ENCODE measurements around the gene COL9A2.

The COL9A2 gene

DNA sequence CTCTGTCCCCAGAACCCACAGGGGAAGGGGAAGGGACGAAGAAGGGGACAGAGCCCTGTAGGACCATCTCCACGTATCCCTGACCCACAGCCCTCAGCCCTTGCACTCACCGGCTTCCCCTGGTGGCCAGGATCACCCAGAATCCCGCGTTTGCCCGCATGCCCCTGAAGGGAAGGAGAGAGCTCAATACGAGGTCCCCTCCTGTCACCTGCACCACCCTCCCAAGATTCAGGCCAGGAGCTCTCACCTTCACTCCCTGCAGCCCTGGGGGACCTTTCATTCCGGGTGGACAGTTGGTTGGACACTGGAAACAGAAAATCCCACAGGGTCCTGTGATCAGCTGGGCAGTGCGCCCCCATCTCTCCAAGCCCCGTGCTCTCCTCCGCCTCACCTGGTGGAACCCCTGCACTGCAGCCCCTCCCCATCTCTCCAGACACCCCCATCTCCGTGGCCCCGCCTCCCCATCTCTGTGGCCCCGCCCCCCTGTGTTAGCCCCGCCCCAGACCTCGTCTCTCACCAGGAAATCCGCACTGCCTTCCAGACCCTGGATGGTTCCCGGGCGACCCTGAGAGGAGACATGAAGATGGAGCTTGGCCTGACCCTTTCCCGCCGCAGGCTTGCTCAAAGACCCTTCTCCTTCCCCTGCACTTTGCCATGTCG lies 6.0 kb downstream of the COL9A2 start:
- H3K4me1 ChIP-seq (ENCODE audit: control insufficient read depth, insufficient read depth, low read length, poor library complexity, severe bottlenecking), result peaks cover 16% of the 10 kb centered on the region
- H3K9me3 ChIP-seq (ENCODE audit: control insufficient read depth, low read length), result no peaks in the 10 kb centered on the region
- peaks cover 4% of the 10 kb centered on the region for H3K36me3 ChIP-seq (ENCODE audit: control insufficient read depth, insufficient read depth, low read length)
- H3K4me3 ChIP-seq (ENCODE audit: extremely low read depth, insufficient read depth, low read length, poor library complexity, severe bottlenecking), result no peak overlapping the region
- WGBS, 2 experiments (ENCODE audit: insufficient coverage in 2 of 2), result 88 to 90% methylated on average over 14 to 15 of the region's 22 CpGs
- H3K27ac ChIP-seq (ENCODE audit: low read depth, low read length, severe bottlenecking), result no peak overlapping the region

- peaks cover 4% of the 10 kb centered on the region for H3K36me3 ChIP-seq (ENCODE audit: control insufficient read depth, insufficient read depth, low read length)
- H3K4me3 ChIP-seq (ENCODE audit: extremely low read depth, insufficient read depth, low read length, poor library complexity, severe bottlenecking), result no peak overlapping the region
- H3K9me3 ChIP-seq (ENCODE audit: control insufficient read depth, low read length), result no peaks in the 10 kb centered on the region
- H3K27ac ChIP-seq (ENCODE audit: low read depth, low read length, severe bottlenecking), result no peak overlapping the region
- H3K4me1 ChIP-seq (ENCODE audit: control insufficient read depth, insufficient read depth, low read length, poor library complexity, severe bottlenecking), result peaks cover 16% of the 10 kb centered on the region
- 88 to 92% methylated on average over 2 of the region's 2 CpGs for WGBS, 2 experiments (ENCODE audit: insufficient coverage in 2 of 2)
Measured at GRCh38 chr1:40310129-40310461, 7.0 kb downstream of the COL9A2 start.

GRCh38 chr1:40309374-40310128 lies 7.5 kb downstream of the COL9A2 start:
- Histone ChIP-seq H3K4me1 (ENCODE audit: control insufficient read depth, insufficient read depth, low read length, poor library complexity, severe bottlenecking) (peaks cover 11% of the 10 kb centered on the region), H3K36me3 (ENCODE audit: control insufficient read depth, insufficient read depth, low read length) (peaks cover 4% of the 10 kb centered on the region), H3K27ac (ENCODE audit: low read depth, low read length, severe bottlenecking) (no peak overlapping the region), H3K9me3 (ENCODE audit: control insufficient read depth, low read length) (no peaks in the 10 kb centered on the region), H3K4me3 (ENCODE audit: extremely low read depth, insufficient read depth, low read length, poor library complexity, severe bottlenecking) (no peak overlapping the region)
- 96 to 100% methylated on average over 5 to 6 of the region's 8 CpGs for WGBS, 2 experiments (ENCODE audit: insufficient coverage in 2 of 2)

DNA sequence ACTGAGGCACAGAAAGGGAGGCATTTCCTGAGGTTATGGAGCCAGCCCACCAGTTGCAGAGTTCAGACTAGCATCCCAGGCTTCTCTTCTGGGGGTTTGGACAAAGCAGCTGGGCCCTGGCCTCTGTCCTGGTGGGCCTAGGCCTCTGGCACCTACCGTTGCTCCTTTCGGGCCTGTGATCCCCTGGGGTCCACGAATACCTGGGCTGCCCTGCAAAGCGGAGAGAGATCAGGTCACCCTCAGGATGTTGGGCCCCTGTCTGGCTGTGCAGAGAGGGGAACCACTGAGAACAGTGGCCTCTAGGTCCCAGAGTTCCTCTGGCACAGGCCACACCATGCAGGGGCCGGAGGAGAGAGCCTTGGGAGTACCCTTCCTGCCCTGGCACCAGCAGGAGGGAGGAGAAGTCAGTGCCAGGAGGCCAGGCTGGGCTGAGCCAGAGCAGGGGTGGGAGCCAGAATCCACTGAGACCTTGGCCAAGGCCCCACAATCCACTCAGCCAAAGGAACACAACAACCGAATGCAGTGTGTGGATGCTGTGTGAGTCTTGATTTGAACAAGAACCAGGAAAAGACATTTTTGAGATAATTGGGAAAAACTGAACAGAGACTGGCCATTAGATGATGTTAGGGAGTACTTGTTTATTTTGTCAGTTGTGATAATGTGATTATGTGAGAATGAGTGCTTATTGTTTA lies 8.9 kb downstream of the COL9A2 start:
- peaks cover 4% of the 10 kb centered on the region for H3K36me3 ChIP-seq (ENCODE audit: control insufficient read depth, insufficient read depth, low read length)
- H3K27ac ChIP-seq (ENCODE audit: low read depth, low read length, severe bottlenecking), result no peak overlapping the region
- 92% methylated on average over 5 of the region's 6 CpGs for WGBS, 2 experiments (ENCODE audit: insufficient coverage in 2 of 2)
- no peaks in the 10 kb centered on the region for H3K4me1 ChIP-seq (ENCODE audit: control insufficient read depth, insufficient read depth, low read length, poor library complexity, severe bottlenecking)
- H3K9me3 ChIP-seq (ENCODE audit: control insufficient read depth, low read length), result no peaks in the 10 kb centered on the region
- H3K4me3 ChIP-seq (ENCODE audit: extremely low read depth, insufficient read depth, low read length, poor library complexity, severe bottlenecking), result no peak overlapping the region

GRCh38 chr1:40307186-40307585 lies 9.9 kb downstream of the COL9A2 start:
- no peaks in the 10 kb centered on the region for H3K4me1 ChIP-seq (ENCODE audit: control insufficient read depth, insufficient read depth, low read length, poor library complexity, severe bottlenecking)
- peaks cover 4% of the 10 kb centered on the region for H3K36me3 ChIP-seq (ENCODE audit: control insufficient read depth, insufficient read depth, low read length)
- H3K4me3 ChIP-seq (ENCODE audit: extremely low read depth, insufficient read depth, low read length, poor library complexity, severe bottlenecking), result no peak overlapping the region
- H3K27ac ChIP-seq (ENCODE audit: low read depth, low read length, severe bottlenecking), result no peak overlapping the region
- WGBS, 2 experiments (ENCODE audit: insufficient coverage in 2 of 2), result 97% methylated on average over 4 to 5 of the region's 6 CpGs
- no peaks in the 10 kb centered on the region for H3K9me3 ChIP-seq (ENCODE audit: control insufficient read depth, low read length)

GRCh38 chr1:40306296-40306695 lies 10.8 kb downstream of the COL9A2 start:
- Histone ChIP-seq H3K4me1 (ENCODE audit: control insufficient read depth, insufficient read depth, low read length, poor library complexity, severe bottlenecking) (no peaks in the 10 kb centered on the region), H3K4me3 (ENCODE audit: extremely low read depth, insufficient read depth, low read length, poor library complexity, severe bottlenecking) (no peak overlapping the region), H3K27ac (ENCODE audit: low read depth, low read length, severe bottlenecking) (no peak overlapping the region), H3K9me3 (ENCODE audit: control insufficient read depth, low read length) (no peaks in the 10 kb centered on the region), H3K36me3 (ENCODE audit: control insufficient read depth, insufficient read depth, low read length) (peaks cover 5% of the 10 kb centered on the region)
- WGBS, 2 experiments (ENCODE audit: insufficient coverage in 2 of 2), result 95 to 100% methylated on average over 2 to 3 of the region's 4 CpGs

DNA sequence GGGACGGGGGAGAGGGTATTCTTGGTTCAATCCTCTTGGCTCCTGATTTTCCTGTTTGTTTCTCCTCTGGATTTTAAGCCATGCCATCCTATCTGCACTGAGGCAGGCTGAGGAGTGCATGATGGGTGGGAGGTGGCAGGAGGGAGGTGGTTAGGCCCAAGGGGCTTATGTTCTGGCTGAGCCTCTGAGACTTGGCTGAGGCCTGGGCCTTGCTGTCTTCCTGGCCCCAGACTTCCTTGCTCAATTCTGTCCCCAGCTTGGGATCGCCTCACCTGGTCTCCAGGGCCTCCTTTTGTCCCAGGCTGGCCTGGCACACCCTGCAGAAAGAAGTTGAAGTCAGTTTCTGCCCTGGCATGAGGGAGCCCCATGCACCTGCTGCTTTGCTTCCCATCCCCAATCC lies 11.2 kb downstream of the COL9A2 start:
- Histone ChIP-seq H3K4me3 (ENCODE audit: extremely low read depth, insufficient read depth, low read length, poor library complexity, severe bottlenecking) (no peak overlapping the region), H3K36me3 (ENCODE audit: control insufficient read depth, insufficient read depth, low read length) (peaks cover 10% of the 10 kb centered on the region), H3K9me3 (ENCODE audit: control insufficient read depth, low read length) (no peaks in the 10 kb centered on the region), H3K4me1 (ENCODE audit: control insufficient read depth, insufficient read depth, low read length, poor library complexity, severe bottlenecking) (no peaks in the 10 kb centered on the region), H3K27ac (ENCODE audit: low read depth, low read length, severe bottlenecking) (no peak overlapping the region)
- WGBS, 2 experiments (ENCODE audit: insufficient coverage in 2 of 2), result 65 to 86% methylated on average over 1 to 2 of the region's 2 CpGs

GRCh38 chr1:40305451-40305850 lies 11.6 kb downstream of the COL9A2 start:
- no peaks in the 10 kb centered on the region for H3K9me3 ChIP-seq (ENCODE audit: control insufficient read depth, low read length)
- 86 to 90% methylated on average over 4 of the region's 5 CpGs for WGBS, 2 experiments (ENCODE audit: insufficient coverage in 2 of 2)
- H3K36me3 ChIP-seq (ENCODE audit: control insufficient read depth, insufficient read depth, low read length), result peaks cover 10% of the 10 kb centered on the region
- H3K27ac ChIP-seq (ENCODE audit: low read depth, low read length, severe bottlenecking), result no peak overlapping the region
- H3K4me1 ChIP-seq (ENCODE audit: control insufficient read depth, insufficient read depth, low read length, poor library complexity, severe bottlenecking), result no peaks in the 10 kb centered on the region
- H3K4me3 ChIP-seq (ENCODE audit: extremely low read depth, insufficient read depth, low read length, poor library complexity, severe bottlenecking), result no peak overlapping the region

DNA sequence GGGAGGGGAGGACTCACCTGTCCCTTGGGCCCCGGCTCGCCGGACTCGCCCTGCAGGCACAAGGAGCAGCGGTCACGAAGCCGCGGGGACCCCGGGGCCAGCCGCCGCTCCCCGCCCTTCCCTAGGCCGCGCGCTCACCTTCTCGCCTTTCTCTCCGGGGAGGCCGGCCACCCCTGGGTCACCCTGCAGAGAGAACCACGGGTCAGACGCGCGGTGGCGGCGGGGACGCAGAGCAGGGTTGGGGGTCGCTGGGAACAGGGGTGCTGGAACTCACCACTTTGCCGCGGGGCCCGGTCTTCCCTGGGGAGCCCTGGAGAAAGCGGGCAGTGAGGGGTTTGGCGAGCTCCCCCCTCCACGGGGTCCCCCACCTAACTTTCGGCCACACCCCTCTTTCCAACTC lies 13.3 kb downstream of the COL9A2 start:
- no peak overlapping the region for H3K27ac ChIP-seq (ENCODE audit: low read depth, low read length, severe bottlenecking)
- 96 to 97% methylated on average over 27 to 30 of the region's 33 CpGs for WGBS, 2 experiments (ENCODE audit: insufficient coverage in 2 of 2)
- no peaks in the 10 kb centered on the region for H3K4me1 ChIP-seq (ENCODE audit: control insufficient read depth, insufficient read depth, low read length, poor library complexity, severe bottlenecking)
- H3K4me3 ChIP-seq (ENCODE audit: extremely low read depth, insufficient read depth, low read length, poor library complexity, severe bottlenecking), result no peak overlapping the region
- H3K36me3 ChIP-seq (ENCODE audit: control insufficient read depth, insufficient read depth, low read length), result peaks cover 10% of the 10 kb centered on the region
- H3K9me3 ChIP-seq (ENCODE audit: control insufficient read depth, low read length), result no peaks in the 10 kb centered on the region

DNA sequence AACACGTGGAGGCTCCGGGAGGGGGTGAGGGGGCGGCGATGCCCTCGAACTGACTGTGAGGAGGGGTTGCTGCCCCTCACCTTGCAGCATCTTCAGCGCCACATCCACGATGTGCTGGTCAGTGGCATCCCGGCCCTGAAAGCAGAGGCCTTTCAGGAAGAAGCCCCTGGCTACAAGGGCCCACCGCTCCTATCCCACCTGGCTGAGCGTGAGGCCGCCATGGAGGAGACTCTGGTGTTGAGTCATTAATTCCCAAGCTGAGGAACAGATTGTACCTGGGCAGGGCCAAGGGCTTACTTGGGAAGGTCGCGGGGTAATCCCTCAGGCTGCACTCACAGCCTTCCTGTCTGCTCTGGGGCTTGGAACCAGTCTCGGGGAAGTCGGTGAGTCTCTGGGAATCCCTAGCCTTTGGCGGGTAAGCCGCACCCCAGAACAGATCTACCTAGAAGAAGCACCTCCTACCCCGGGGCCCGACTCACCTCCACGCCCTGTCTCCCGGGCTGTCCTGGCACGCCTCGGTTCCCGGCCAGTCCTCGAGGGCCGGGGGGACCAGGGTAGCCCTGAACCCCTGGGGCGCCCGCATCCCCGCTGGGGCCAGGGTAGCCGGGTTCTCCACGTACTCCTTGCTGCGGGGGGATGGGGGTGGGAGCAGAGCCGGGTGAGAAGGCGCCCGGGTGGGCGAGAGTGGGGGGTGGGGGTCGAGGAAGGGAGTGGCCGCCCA lies 13.9 kb downstream of the COL9A2 start:
- 90 to 95% methylated on average over 18 to 29 of the region's 38 CpGs for WGBS, 2 experiments (ENCODE audit: insufficient coverage in 2 of 2)
- Histone ChIP-seq H3K4me3 (ENCODE audit: extremely low read depth, insufficient read depth, low read length, poor library complexity, severe bottlenecking) (no peak overlapping the region), H3K9me3 (ENCODE audit: control insufficient read depth, low read length) (no peaks in the 10 kb centered on the region)

More for the DNA sequence above, 13.9 kb downstream of the COL9A2 start:
- Histone ChIP-seq H3K36me3 (ENCODE audit: control insufficient read depth, insufficient read depth, low read length) (peaks cover 10% of the 10 kb centered on the region), H3K27ac (ENCODE audit: low read depth, low read length, severe bottlenecking) (no peak overlapping the region), H3K4me1 (ENCODE audit: control insufficient read depth, insufficient read depth, low read length, poor library complexity, severe bottlenecking) (no peaks in the 10 kb centered on the region)
